IPS-NIHi11 (cell line): ENCODE results near the gene CAND2.
"Not testable (repeated sequence)": the region's sequence is repeated elsewhere in the genome, so short reads cannot be mapped to it uniquely, and the experiment has no call there.

Experiments
- DNase-seq: peaks from one replicate; pipeline ENCODE4 v3.0.0; 2012; ENCODE audit warnings: mixed read lengths, low spot score

CAND2 gene

GRCh38 chr3:12861611-12862010, 65.1 kb downstream of the CAND2 start:
- no peak for DNase-seq

GRCh38 chr3:12862387-12862786, 65.9 kb downstream of the CAND2 start:
- DNase-seq: no peak

DNA sequence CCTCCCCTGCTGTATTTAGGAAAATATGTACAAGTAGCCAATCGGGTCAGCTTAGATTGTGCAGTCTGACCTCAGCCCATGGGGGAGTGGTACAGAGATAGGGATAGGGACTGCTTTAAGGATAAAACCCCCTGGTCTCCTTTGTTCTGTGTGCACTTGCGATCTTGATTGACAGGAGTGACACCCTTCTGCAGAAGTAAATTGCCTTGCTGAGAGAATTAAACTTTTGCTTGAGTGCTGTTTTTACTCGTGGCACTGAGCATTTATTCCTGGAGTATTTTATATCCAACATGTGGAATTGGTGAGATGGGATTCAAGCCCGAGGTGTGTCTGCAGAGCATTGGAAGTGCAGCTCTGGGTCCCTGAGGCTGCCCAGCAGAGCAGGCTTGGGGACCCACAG, 68.8 kb downstream of the CAND2 start:
- no peak for DNase-seq

GRCh38 chr3:12866836-12867235, 70.4 kb downstream of the CAND2 start:
- DNase-seq: no peak

GRCh38 chr3:12868039-12869034, 71.9 kb downstream of the CAND2 start:
- DNase-seq: peak; percentile 76

DNA sequence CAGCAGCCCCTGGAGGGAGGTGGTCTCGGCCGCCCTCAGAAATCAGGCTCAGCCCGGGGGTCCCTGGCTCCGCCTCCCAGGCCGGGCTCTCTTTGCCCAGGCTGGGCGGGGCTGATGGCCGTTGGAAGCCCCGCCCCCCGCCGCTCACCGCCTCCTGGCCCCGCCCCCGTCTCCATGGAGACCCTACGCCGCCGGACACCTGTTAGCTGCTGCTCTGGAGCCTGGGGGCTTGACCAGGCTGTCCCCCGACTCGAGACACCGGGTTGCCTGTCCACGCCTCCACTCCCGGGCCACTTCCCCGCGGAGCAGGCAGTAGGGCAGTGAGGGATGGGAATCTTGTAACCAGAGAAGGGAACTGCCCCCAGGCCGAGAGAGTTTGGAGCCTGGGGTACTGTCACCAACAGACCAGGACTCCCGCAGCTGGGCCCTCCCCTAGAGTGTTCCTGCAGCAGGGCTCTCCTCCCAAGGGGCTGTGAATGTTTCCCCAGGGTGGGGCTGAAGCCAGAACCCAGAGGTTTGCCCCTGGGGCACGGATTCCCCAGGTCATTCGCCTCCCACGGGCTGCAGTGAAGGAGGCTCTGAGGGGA, 72.6 kb downstream of the CAND2 start:
- peak; percentile 91 for DNase-seq

GRCh38 chr3:12870942-12871341, 74.5 kb downstream of the CAND2 start:
- DNase-seq: no peak

- DNase-seq: no peak
Measured at GRCh38 chr3:12871404-12871983, 75.0 kb downstream of the CAND2 start.

GRCh38 chr3:12875857-12876836, 79.7 kb downstream of the CAND2 start:
- peak; percentile 93 for DNase-seq

- DNase-seq: no peak
Measured at GRCh38 chr3:12877040-12877439, 80.6 kb downstream of the CAND2 start.

DNA sequence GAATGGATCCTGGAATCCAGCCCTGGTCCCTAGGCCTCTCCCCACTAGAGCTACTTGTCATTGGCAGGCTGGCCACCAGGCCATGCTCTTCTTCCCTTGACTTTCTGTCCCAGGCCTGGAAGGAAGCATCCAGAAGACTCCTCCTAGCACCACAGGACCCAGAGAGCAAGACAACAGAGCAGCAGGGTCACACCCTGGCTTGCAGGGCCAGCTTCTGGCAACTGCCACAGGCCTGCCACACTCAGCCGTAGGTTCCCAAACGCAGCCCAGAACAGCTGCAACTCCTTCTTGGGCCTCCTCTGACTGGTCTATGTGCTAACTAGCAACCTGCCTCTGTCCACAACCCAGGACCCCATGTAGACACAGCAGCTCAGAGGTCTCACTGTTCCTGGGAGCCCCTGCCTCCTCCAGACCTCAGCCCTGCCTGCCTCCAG, 81.7 kb downstream of the CAND2 start:
- no peak for DNase-seq

DNA sequence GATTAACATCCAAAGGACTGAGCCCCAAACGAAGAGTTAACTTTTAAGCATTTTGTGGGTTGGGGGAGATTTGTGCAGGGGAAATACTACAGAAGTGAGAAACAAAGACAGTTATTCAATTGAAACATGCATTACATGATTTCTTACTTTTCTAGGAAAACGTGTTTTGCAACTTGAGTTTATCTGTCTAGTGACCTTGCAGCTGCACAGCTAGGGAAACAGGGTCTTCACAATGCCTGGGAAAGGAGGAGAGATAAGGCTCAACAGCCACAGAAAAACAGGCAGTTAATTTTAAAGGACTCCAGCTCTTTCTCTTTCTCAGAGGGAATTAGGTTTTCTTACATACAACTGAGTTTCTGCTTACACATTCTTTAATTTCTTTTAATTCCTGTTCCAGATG, 82.3 kb downstream of the CAND2 start:
- not testable (repeated sequence) for DNase-seq

- DNase-seq: no peak
Measured at GRCh38 chr3:12879191-12879815, 82.8 kb downstream of the CAND2 start.

DNA sequence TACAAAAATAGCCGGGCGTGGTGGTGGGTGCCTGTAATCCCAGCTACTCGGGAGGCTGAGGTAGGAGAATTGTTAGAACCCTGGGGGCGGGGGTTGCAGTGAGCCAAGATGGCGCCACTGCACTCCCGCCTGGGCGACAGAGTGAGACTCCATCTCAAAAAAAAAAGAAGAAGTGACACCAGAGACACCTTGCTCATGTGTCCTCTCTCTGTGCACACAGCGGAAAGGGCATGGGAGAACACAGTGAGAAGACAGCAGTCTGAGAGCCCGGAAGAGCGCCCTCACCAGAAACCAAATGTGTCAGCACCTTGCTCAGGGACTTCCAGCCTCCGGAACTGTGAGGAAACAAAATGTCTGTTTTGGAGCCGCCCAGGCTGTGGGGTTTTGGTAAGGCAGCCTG, 85.4 kb downstream of the CAND2 start:
- not testable (repeated sequence) for DNase-seq

- DNase-seq: no peak
Measured at GRCh38 chr3:12882336-12883310, 86.1 kb downstream of the CAND2 start.

DNA sequence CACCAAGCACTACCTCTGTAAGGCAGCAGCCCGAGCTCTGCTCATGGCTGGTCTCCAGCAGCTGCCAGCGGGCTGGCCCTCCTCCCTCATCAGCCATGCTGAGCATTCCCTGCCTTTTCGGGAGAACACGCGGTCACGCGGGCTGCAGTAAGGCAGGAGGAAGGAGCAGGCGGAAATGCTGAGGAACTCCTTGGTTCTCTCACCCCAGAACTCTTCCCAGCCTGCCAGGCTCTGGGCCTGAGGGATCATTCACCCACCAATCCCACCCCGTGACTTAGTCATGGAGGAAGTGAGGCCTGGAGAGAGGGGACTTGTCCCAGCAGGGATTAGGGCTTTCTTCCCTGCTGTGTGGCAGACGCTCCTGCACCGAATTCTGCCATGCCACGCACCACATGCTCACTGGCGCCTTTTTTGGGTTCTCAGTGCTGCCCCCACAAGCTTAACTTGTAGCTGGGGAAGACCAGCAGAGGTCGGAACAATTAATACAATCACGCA, 87.8 kb downstream of the CAND2 start:
- peak; percentile 24 for DNase-seq
